ENCODE results near the gene USP25. TPM values are rescaled to one million over a fixed set of nuclear protein-coding genes. Genes with fewer than 3 reads are reported as not detected.

USP25 gene
- total RNA-seq, 6 donors from 2014 or later: 44.1 to 120 (median 61.5) TPM

- WGBS, 2 donors: 97 to 100% methylated on average over 2 of the region's 2 CpGs
- Histone ChIP-seq H3K9me3 (no peaks in the 10 kb centered on the region), H3K4me3 (no peak overlapping the region), H3K27me3 (no peaks in the 10 kb centered on the region), H3K36me3 (no peaks in the 10 kb centered on the region), H3K4me1 (peaks cover under 1 to 11% (median 5%) of the 10 kb centered on the region in 4 donors), H3K27ac (no peak overlapping the region)
- no peak for TF ChIP-seq POLR2AphosphoS5 (IDR thresholded peaks at IDR 0.05)
- ATAC-seq (ENCODE audit: low FRiP score in 2 of 2) (no peak), DNase-seq (no peak)
These were observed 64.6 kb downstream of the USP25 start for GRCh38 chr21:15794277-15794912.

- Histone ChIP-seq H3K27me3 (no peaks in the 10 kb centered on the region), H3K4me1 (peaks cover 0 to 10% (median 3%) of the 10 kb centered on the region in 4 donors), H3K27ac (no peak overlapping the region), H3K4me3 (no peak overlapping the region), H3K36me3 (peaks cover 0 to 3% (median 0%) of the 10 kb centered on the region in 4 donors), H3K9me3 (no peaks in the 10 kb centered on the region)
- WGBS, 2 donors: 86 to 90% methylated on average over 4 of the region's 4 CpGs
- DNase-seq (no peak), ATAC-seq (ENCODE audit: low FRiP score in 2 of 2) (no peak)
- no peak for TF ChIP-seq CTCF (IDR thresholded peaks at IDR 0.05)
- TF ChIP-seq EP300 (IDR thresholded peaks at IDR 0.05): no peak
These were observed 65.8 kb downstream of the USP25 start for GRCh38 chr21:15795533-15795932.

- no peak for ATAC-seq (ENCODE audit: low FRiP score in 2 of 2)
- no peak overlapping the region for H3K4me3 ChIP-seq
- H3K27me3 ChIP-seq: no peaks in the 10 kb centered on the region
- 88 to 91% methylated on average over 3 of the region's 3 CpGs for WGBS, 2 donors
- H3K9me3 ChIP-seq: no peaks in the 10 kb centered on the region
- peaks cover 0 to 3% (median 0%) of the 10 kb centered on the region in 4 donors for H3K36me3 ChIP-seq
- TF ChIP-seq POLR2A (IDR thresholded peaks at IDR 0.05) (no peak), CTCF (IDR thresholded peaks at IDR 0.05) (no peak), POLR2AphosphoS5 (IDR thresholded peaks at IDR 0.05) (no peak), EP300 (IDR thresholded peaks at IDR 0.05) (no peak)
- peaks cover 0 to 10% (median 3%) of the 10 kb centered on the region in 4 donors for H3K4me1 ChIP-seq
- no peak for DNase-seq
- no peak overlapping the region for H3K27ac ChIP-seq
These were observed 68.0 kb downstream of the USP25 start for GRCh38 chr21:15797577-15798363.

- Histone ChIP-seq H3K36me3 (peaks cover 0 to 14% (median 0%) of the 10 kb centered on the region in 4 donors), H3K9me3 (no peaks in the 10 kb centered on the region), H3K4me1 (peaks cover 0 to 10% (median 2%) of the 10 kb centered on the region in 4 donors), H3K27ac (no peak overlapping the region), H3K4me3 (no peak overlapping the region), H3K27me3 (no peaks in the 10 kb centered on the region)
- ATAC-seq (ENCODE audit: low FRiP score in 2 of 2) (no peak), DNase-seq (no peak)
- 98% methylated on average over 3 of the region's 3 CpGs for WGBS, 2 donors
- no peak for TF ChIP-seq EP300 (IDR thresholded peaks at IDR 0.05)
- TF ChIP-seq POLR2A (IDR thresholded peaks at IDR 0.05): no peak
- no peak for TF ChIP-seq CTCF (IDR thresholded peaks at IDR 0.05)
- TF ChIP-seq POLR2AphosphoS5 (IDR thresholded peaks at IDR 0.05): no peak
These were observed 71.6 kb downstream of the USP25 start for GRCh38 chr21:15801352-15801863.

GRCh38 chr21:15804247-15805005 is 74.6 kb downstream of the USP25 start:
- H3K27ac ChIP-seq: no peak overlapping the region
- 95 to 96% methylated on average over 4 of the region's 4 CpGs for WGBS, 2 donors
- DNase-seq: no peak
- peaks cover 0 to 14% (median 0%) of the 10 kb centered on the region in 4 donors for H3K36me3 ChIP-seq
- ATAC-seq (ENCODE audit: low FRiP score in 2 of 2): no peak
- no peak overlapping the region for H3K4me3 ChIP-seq
- no peaks in the 10 kb centered on the region for H3K27me3 ChIP-seq
- TF ChIP-seq EP300 (IDR thresholded peaks at IDR 0.05): no peak
- no peak for TF ChIP-seq POLR2AphosphoS5 (IDR thresholded peaks at IDR 0.05)
- no peak for TF ChIP-seq POLR2A (IDR thresholded peaks at IDR 0.05)
- TF ChIP-seq CTCF (IDR thresholded peaks at IDR 0.05): no peak
- H3K4me1 ChIP-seq: peaks cover 0 to 3% (median under 1%) of the 10 kb centered on the region in 4 donors
- H3K9me3 ChIP-seq: no peaks in the 10 kb centered on the region
